Cardiac fibroblast (primary cell): ENCODE measurements around the gene PTPRG.
A peak's percentile ranks its signal among the peaks of the same experiment; 100 is the strongest.

Source experiments
- DNase-seq, 2 donors: peaks; one replicate each; pipeline versions ENCODE4 v3.0.0 to v3.0.0-alpha.2; 2010; ENCODE audit warnings: low read depth in 2 of 2
- H3K4me3 ChIP-seq, 2 donors: replicated peaks in 1 of 2; 1 replicate in 1 of 2; 2 replicates in 1 of 2; pipeline ENCODE4 v1.5.1; 2011; ENCODE audit warnings: low read depth in 2 of 2, low read length in 2 of 2, mild to moderate bottlenecking in 2 of 2, moderate library complexity in 1 of 2
- CTCF ChIP-seq: IDR thresholded peaks from one replicate; pipeline ENCODE4 v1.5.1; 2011; ENCODE audit warnings: low read depth, mild to moderate bottlenecking, low read length, inconsistent platforms

The PTPRG gene

GRCh38 chr3:62065985-62066693, 504.8 kb downstream of the PTPRG start:
- TF ChIP-seq CTCF = no peak
- DNase-seq = peak in 1 of 2 donors; percentile 5
- H3K4me3 ChIP-seq = no peak overlapping the region

- no peak for TF ChIP-seq CTCF
- no peak overlapping the region for H3K4me3 ChIP-seq
- no peak for DNase-seq
Measured at GRCh38 chr3:62068337-62068736, 507.0 kb downstream of the PTPRG start.

- no peak overlapping the region for H3K4me3 ChIP-seq
- no peak for DNase-seq
- no peak for TF ChIP-seq CTCF
Measured at GRCh38 chr3:62070891-62071290, 509.5 kb downstream of the PTPRG start.

- DNase-seq = no peak
- TF ChIP-seq CTCF = no peak
- no peak overlapping the region for H3K4me3 ChIP-seq
Measured at GRCh38 chr3:62073038-62073437, 511.7 kb downstream of the PTPRG start.

GRCh38 chr3:62084558-62084957, 523.2 kb downstream of the PTPRG start:
- TF ChIP-seq CTCF = no peak
- H3K4me3 ChIP-seq = no peak overlapping the region
- peak in 1 of 2 donors; percentile 12 for DNase-seq

- no peak overlapping the region for H3K4me3 ChIP-seq
- DNase-seq = no peak
- TF ChIP-seq CTCF = no peak
Measured at GRCh38 chr3:62088472-62089104, 527.2 kb downstream of the PTPRG start.
